Amniotic epithelial cell (primary cell): ENCODE results near the gene TNFRSF1B.

Source experiments
- DNase-seq: peaks from one replicate; pipeline ENCODE4 v3.0.0-alpha.2; 2010; ENCODE audit warnings: low read depth

The TNFRSF1B gene

GRCh38 chr1:12194666-12195216 is 27.9 kb downstream of the TNFRSF1B start:
- DNase-seq: no peak

GRCh38 chr1:12195416-12195815 is 28.6 kb downstream of the TNFRSF1B start:
- DNase-seq: no peak

GRCh38 chr1:12196641-12197482 is 30.1 kb downstream of the TNFRSF1B start:
- DNase-seq: no peak

DNA sequence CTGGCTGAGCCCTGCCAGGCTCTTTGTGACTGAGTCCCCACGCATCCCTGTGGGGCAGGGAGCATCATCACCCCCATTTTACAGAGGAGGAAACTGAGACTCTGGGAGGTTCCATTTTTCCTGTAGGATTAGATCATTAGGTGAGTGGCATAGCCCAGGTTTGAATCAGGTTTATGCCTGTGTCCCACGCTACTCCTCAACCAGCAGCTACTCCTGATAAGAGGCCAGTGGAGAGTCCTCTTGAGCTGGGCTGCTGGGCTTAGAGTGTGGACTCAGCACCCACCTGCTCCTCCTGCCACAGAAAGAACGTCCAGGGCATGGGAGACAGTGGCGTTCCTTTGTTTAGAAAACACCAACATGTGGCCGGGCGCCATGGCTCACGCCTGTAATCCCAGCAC is 30.7 kb downstream of the TNFRSF1B start:
- no peak for DNase-seq

- DNase-seq: no peak
Observed at GRCh38 chr1:12200208-12200607, 33.4 kb downstream of the TNFRSF1B start.

GRCh38 chr1:12201352-12202189 is 34.8 kb downstream of the TNFRSF1B start:
- no peak for DNase-seq

DNA sequence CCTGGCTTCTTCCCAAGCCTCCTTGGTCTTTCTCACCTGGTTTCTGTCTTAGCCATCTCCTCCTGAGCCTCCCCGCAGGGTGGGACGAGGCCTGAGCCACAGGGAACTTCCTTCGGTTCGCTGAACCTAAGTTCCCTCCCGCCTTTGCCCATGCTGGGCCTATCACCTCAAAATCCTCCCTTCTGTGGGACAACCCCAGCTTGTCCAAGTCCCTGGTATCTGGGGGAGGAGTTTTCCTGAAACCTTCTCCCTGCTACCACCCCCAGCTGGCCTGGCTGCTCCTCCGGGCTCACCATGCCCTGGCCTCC is 35.4 kb downstream of the TNFRSF1B start:
- no peak for DNase-seq

DNA sequence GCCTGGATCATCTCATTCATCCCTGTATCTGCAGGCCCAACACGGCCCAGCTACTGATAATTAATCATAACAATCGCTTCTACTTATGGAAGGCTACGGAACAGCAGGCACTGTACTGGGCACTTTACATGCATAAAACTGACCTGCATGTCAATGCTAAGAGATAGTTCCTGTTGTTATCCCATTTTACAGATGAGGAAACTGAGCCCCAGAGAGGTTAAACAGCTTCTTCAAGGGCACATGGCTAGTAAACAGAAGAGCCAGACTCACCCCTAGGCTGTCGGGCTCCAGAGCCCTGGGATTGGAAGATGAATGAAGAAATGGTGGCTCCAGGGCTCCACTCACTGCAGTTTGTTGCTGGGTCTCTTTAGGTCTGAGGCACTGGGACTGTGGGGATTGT is 35.8 kb downstream of the TNFRSF1B start:
- no peak for DNase-seq

GRCh38 chr1:12203216-12204007 is 36.6 kb downstream of the TNFRSF1B start:
- no peak for DNase-seq

- no peak for DNase-seq
Observed at GRCh38 chr1:12204140-12204539, 37.3 kb downstream of the TNFRSF1B start.

DNA sequence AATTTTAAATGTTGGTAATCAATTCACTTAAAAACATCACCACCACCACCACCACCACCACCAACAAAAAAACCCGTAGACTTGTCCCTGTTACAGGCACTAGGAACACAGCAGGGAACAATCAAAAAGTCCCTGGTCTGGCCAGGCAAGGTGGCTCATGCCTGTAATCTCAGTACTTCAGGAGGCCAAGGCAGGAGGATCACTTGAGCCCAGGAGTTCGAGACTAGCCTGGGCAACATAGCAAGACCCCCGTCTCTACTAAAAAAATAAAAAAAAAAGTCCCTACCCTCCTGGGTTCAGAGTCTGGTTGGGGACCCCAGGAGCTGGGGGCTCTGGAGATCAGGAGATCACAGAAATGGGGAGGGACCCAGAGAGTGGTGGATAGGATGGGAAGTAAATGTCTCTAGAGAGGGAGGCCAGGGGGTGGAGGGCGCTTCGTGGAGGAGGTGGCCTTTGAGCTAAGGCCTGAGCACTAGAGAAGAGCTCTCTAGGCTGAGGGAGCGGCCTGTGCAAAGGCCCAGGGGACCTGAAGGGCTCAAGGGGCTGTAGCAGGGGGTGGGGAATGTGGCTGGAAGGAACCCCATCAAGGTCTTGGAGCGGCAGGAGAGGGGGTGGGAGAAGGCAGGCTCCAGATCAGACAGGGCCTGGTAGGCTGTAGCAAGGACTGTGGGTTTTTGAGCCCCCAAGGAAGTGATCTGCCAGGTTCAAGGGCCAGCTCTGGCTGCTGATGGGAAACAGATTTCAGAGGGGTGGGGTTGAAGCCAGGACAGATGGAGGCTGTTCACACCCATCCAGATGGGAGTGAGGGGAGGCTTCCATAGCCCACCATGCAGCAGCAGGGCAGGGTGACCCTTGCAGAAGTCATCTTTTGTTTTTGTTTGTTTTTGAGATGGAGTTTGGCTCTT is 38.2 kb downstream of the TNFRSF1B start:
- DNase-seq: no peak

GRCh38 chr1:12206238-12206637 is 39.4 kb downstream of the TNFRSF1B start:
- no peak for DNase-seq

DNA sequence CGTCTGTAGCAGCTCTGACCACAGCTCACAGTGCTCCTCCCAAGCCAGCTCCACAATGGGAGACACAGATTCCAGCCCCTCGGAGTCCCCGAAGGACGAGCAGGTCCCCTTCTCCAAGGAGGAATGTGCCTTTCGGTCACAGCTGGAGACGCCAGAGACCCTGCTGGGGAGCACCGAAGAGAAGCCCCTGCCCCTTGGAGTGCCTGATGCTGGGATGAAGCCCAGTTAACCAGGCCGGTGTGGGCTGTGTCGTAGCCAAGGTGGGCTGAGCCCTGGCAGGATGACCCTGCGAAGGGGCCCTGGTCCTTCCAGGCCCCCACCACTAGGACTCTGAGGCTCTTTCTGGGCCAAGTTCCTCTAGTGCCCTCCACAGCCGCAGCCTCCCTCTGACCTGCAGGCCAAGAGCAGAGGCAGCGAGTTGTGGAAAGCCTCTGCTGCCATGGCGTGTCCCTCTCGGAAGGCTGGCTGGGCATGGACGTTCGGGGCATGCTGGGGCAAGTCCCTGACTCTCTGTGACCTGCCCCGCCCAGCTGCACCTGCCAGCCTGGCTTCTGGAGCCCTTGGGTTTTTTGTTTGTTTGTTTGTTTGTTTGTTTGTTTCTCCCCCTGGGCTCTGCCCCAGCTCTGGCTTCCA is 40.1 kb downstream of the TNFRSF1B start:
- no peak for DNase-seq

GRCh38 chr1:12208271-12208670 is 41.5 kb downstream of the TNFRSF1B start:
- DNase-seq: no peak

DNA sequence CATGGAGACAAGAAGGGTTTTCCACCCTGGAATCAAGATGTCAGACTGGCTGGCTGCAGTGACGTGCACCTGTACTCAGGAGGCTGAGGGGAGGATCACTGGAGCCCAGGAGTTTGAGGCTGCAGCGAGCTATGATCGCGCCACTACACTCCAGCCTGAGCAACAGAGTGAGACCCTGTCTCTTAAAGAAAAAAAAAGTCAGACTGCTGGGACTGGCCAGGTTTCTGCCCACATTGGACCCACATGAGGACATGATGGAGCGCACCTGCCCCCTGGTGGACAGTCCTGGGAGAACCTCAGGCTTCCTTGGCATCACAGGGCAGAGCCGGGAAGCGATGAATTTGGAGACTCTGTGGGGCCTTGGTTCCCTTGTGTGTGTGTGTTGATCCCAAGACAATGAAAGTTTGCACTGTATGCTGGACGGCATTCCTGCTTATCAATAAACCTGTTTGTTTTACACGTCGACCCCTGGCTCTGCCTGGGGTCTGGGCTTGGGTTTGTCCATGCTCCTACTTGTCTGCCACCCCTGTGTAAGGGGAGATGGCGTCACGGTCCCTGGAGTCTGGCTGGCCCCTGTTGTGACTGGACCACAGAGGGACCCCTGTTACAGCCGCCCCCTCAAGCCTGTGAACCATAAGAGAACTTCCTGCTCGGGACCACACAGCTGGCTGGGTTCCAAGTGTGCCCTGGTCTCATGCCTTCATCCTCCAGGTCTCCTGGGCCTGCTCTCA is 42.1 kb downstream of the TNFRSF1B start:
- DNase-seq: peak; percentile 50

- no peak for DNase-seq
Observed at GRCh38 chr1:12209495-12209832, 42.7 kb downstream of the TNFRSF1B start.

DNA sequence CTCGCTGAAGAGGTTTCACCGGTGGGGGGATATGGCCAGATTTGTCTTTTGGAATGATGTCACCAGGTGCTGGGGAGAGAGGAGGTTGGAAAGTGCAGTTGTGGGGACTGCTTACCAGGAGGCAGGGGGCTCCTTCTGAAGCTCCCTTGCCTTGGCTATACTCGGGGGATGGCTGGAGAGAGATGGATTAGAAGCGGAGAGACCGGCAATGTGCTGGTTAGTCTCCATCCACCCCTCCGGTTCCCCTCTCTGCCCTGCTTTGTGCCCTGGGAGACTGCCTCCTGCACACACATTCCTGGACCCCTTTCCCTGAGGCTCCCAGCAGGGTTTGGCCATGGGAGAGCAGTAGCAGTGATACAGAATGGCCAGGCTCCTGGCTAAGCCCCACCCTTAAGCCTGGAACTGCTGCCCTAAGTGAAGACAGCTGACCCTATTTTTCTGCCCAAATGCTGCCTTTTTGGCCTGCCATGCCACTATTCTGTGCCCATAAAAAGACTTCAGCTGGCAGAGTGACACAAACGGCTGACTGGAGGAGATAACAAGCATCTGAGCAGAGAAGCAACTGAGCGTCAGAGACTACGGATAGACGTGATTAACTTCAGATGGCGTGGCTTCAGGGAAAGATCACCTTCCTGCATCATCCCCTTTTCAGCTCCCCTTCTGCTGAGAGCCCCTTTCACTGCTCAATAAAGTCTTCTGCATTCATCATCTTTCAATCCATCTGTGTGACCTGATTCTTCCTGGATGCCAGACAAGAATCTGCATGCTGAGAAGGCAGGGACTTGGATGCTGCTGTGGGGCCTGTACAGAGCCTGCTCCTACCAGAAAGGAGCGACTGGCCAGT is 48.5 kb downstream of the TNFRSF1B start:
- DNase-seq: no peak

GRCh38 chr1:12219800-12220199 is 53.0 kb downstream of the TNFRSF1B start:
- no peak for DNase-seq

DNA sequence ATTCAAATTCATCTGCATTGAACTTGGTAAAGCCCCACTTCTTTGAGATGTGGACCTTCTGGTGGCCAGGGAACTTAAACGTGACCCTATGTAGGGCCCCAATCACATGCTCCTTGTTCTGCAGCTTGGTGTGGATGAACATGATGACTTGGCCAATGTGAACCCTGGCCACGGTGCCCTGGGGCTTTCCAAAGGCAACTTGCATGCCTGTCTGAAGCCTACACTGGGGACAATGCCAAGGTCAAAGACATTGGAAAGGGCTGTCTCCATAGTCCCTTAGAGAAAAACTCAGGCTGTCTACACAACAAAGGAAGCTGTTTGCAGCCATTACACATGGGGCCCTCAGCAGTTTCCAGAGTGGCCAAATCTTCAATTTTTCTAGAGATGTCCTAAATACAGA is 54.1 kb downstream of the TNFRSF1B start:
- no peak for DNase-seq
